GM21528 (cell line): ENCODE measurements around the gene GALNT7.

ENCODE experiments used
- ATAC-seq: cut with Tn5 transposase; IDR thresholded peaks from one replicate; pipeline ENCODE4 v1.9.1; 2021; ENCODE audit warnings: mild to moderate bottlenecking, moderate library complexity; ENCODE audit not compliant: unreplicated experiment, low FRiP score

The GALNT7 gene

GRCh38 chr4:173257732-173258717, 89.4 kb downstream of the GALNT7 start:
- ATAC-seq: peak; percentile 87

- no peak for ATAC-seq
Measured at GRCh38 chr4:173258866-173259265, 90.3 kb downstream of the GALNT7 start.

GRCh38 chr4:173259310-173259709, 90.7 kb downstream of the GALNT7 start:
- ATAC-seq: no peak

GRCh38 chr4:173261052-173261451, 92.4 kb downstream of the GALNT7 start:
- no peak for ATAC-seq

GRCh38 chr4:173262375-173262774, 93.8 kb downstream of the GALNT7 start:
- no peak for ATAC-seq

GRCh38 chr4:173264245-173264644, 95.6 kb downstream of the GALNT7 start:
- ATAC-seq: peak; percentile 20

- peak; percentile 83 for ATAC-seq
Measured at GRCh38 chr4:173264684-173265185, 96.1 kb downstream of the GALNT7 start.

- ATAC-seq: no peak
Measured at GRCh38 chr4:173265751-173266150, 97.1 kb downstream of the GALNT7 start.

GRCh38 chr4:173267711-173268110, 99.1 kb downstream of the GALNT7 start:
- ATAC-seq: no peak

- no peak for ATAC-seq
Measured at GRCh38 chr4:173269280-173269679, 100.7 kb downstream of the GALNT7 start.

- ATAC-seq: no peak
Measured at GRCh38 chr4:173270312-173271027, 101.9 kb downstream of the GALNT7 start.

- ATAC-seq: no peak
Measured at GRCh38 chr4:173272314-173272713, 103.7 kb downstream of the GALNT7 start.

GRCh38 chr4:173272996-173273395, 104.4 kb downstream of the GALNT7 start:
- ATAC-seq: no peak

- ATAC-seq: no peak
Measured at GRCh38 chr4:173273941-173274340, 105.3 kb downstream of the GALNT7 start.

GRCh38 chr4:173274744-173275143, 106.1 kb downstream of the GALNT7 start:
- no peak for ATAC-seq

GRCh38 chr4:173275150-173275549, 106.5 kb downstream of the GALNT7 start:
- no peak for ATAC-seq

- no peak for ATAC-seq
Measured at GRCh38 chr4:173277340-173277739, 108.7 kb downstream of the GALNT7 start.

GRCh38 chr4:173280998-173281397, 112.4 kb downstream of the GALNT7 start:
- ATAC-seq: peak; percentile 37

- peak; percentile 60 for ATAC-seq
Measured at GRCh38 chr4:173281406-173282255, 113.0 kb downstream of the GALNT7 start.

GRCh38 chr4:173282256-173282562, 113.6 kb downstream of the GALNT7 start:
- no peak for ATAC-seq

- no peak for ATAC-seq
Measured at GRCh38 chr4:173282626-173283025, 114.0 kb downstream of the GALNT7 start.
